GM12878 (cell line): ENCODE measurements around the gene RAB33A. TPM values are rescaled to one million over a fixed set of nuclear protein-coding genes. Genes with fewer than 3 reads are reported as not detected.

Experiments used
- ATAC-seq: fragments of 200-7000 bp; cut with Tn5 transposase; 3 replicates; pipeline ENCODE4 v1.9.1; 2020; ENCODE audit warnings: mild to moderate bottlenecking, moderate library complexity
- BruUV-seq: library from RNA; stranded (reverse); fragments of 400-500 nt; replicated peaks from 2 replicates; lab custom pipeline; 2021; lab: Mats Ljungman, UMichigan
- CTCF ChIA-PET: fragments of 300-600 bp; sonication (Branson Sonifier 250); formaldehyde crosslinking; extraction: SDS; loops from one replicate; lab custom pipeline; 2021; ENCODE audit warnings: inconsistent platforms; lab: Yijun Ruan, JAX
- POLR2A ChIA-PET: fragments of 350-600 bp; formaldehyde crosslinking; extraction: SDS; loops from one replicate; lab custom pipeline; 2021; ENCODE audit warnings: inconsistent platforms; lab: Charles Lee
- RAD21 ChIA-PET: fragments of 300-600 bp; sonication (Branson Sonifier 250); formaldehyde crosslinking; loops from one replicate; lab custom pipeline; 2023; ENCODE audit warnings: antibody characterized with exemption; ENCODE audit not compliant: unreplicated experiment; lab: Charles Lee
- SMC1A ChIA-PET: fragments of 300-600 bp; sonication (Branson Sonifier 250); formaldehyde crosslinking; loops from one replicate; lab custom pipeline; 2023; ENCODE audit not compliant: unreplicated experiment, uncharacterized antibody; lab: Charles Lee
- DNase-seq: peaks from one replicate; pipeline ENCODE4 v3.0.0-alpha.2; 2011; ENCODE audit warnings: low read depth, low spot score
- FAIRE-seq: peaks from 3 replicates; lab custom pipeline; 2011; peaks lifted over from hg19 to GRCh38; lab: Jason Lieb, UNC
- H2AFZ ChIP-seq: 2 replicates; pipeline ENCODE4 v1.6.0; 2011; ENCODE audit warnings: low read depth, low read length, control low read depth; ENCODE audit not compliant: control insufficient read depth
- H3K27ac ChIP-seq: 2 replicates; pipeline ENCODE4 v1.5.1; 2011; ENCODE audit warnings: control low read depth; ENCODE audit not compliant: control insufficient read depth, insufficient read depth
- H3K27me3 ChIP-seq, 2 experiments: replicated peaks in 1 of 2; 2 replicates each; pipeline versions ENCODE4 v1.6.0 to v1.6.1; 2011; ENCODE audit warnings: low read length in 1 of 2; ENCODE audit not compliant: control insufficient read depth in 2 of 2, insufficient read depth in 2 of 2
- H3K36me3 ChIP-seq, 2 experiments: 2 replicates each; pipeline ENCODE4 v1.5.1; 2011; ENCODE audit warnings: low read length in 1 of 2; ENCODE audit not compliant: control insufficient read depth in 2 of 2, insufficient read depth in 2 of 2
- H3K4me1 ChIP-seq: 2 replicates; pipeline ENCODE4 v1.6.1; 2011; ENCODE audit warnings: mild to moderate bottlenecking, low read length, moderate library complexity, mixed read lengths; ENCODE audit not compliant: control insufficient read depth, insufficient read depth
- H3K4me2 ChIP-seq: 2 replicates; pipeline ENCODE4 v1.6.0; 2011; ENCODE audit warnings: control low read depth; ENCODE audit not compliant: control insufficient read depth, insufficient read depth
- H3K4me3 ChIP-seq: fragments of 200-600 bp; sonication (generic); 2 replicates; pipeline ENCODE4 v1.5.1; 2016
- H3K79me2 ChIP-seq: 2 replicates; pipeline ENCODE4 v1.6.0; 2011; ENCODE audit warnings: low read length; ENCODE audit not compliant: control insufficient read depth, insufficient read depth
- H3K9ac ChIP-seq: 2 replicates; pipeline ENCODE4 v1.8.0; 2011; ENCODE audit warnings: low read length, control low read depth, mixed read lengths; ENCODE audit not compliant: control insufficient read depth, insufficient read depth
- H3K9me3 ChIP-seq: replicated peaks from 3 replicates; pipeline ENCODE4 v1.5.1; 2011; ENCODE audit warnings: mild to moderate bottlenecking, low read length; ENCODE audit not compliant: control insufficient read depth, insufficient read depth
- H4K20me1 ChIP-seq: 2 replicates; pipeline ENCODE4 v1.6.0; 2011; ENCODE audit not compliant: control insufficient read depth, insufficient read depth
- BACH1 ChIP-seq: fragments of 450-650 bp; IDR thresholded peaks from 2 replicates; pipeline ENCODE4 v1.6.1; 2017; ENCODE audit warnings: mild to moderate bottlenecking, borderline replicate concordance
- CBFB ChIP-seq: IDR thresholded peaks from 2 replicates; pipeline ENCODE4 v1.6.1; 2016; ENCODE audit warnings: antibody characterized with exemption, low read depth
- E2F4 ChIP-seq: IDR thresholded peaks from 2 replicates; pipeline ENCODE4 v1.6.1; 2012; ENCODE audit warnings: low read depth, low read length, improper control_type of control experiment
- MAX ChIP-seq: IDR thresholded peaks from 2 replicates; pipeline ENCODE4 v1.6.1; 2012; ENCODE audit warnings: low read depth, low read length, improper control_type of control experiment
- MYC ChIP-seq: IDR thresholded peaks from 2 replicates; pipeline ENCODE4 v1.6.1; 2011; ENCODE audit warnings: mild to moderate bottlenecking, low read length, moderate library complexity, inconsistent platforms; ENCODE audit not compliant: insufficient read depth, insufficient replicate concordance, insufficient read length, severe bottlenecking
- NR2C1 ChIP-seq: fragments of 450-650 bp; IDR thresholded peaks from 2 replicates; pipeline ENCODE4 v1.6.1; 2017; ENCODE audit warnings: antibody characterized with exemption, mild to moderate bottlenecking, moderate library complexity
- NR2F1 ChIP-seq: fragments of 450-650 bp; conservative IDR thresholded peaks from 2 replicates; pipeline ENCODE4 v1.6.1; 2017; ENCODE audit warnings: mild to moderate bottlenecking
- PML ChIP-seq: IDR thresholded peaks from 2 replicates; pipeline ENCODE4 v1.6.1; 2012; ENCODE audit warnings: low read length, inconsistent platforms
- POLR2AphosphoS5 ChIP-seq: IDR thresholded peaks from 2 replicates; pipeline ENCODE4 v1.6.1; 2011; ENCODE audit warnings: mild to moderate bottlenecking, low read length, inconsistent platforms
- SIN3A ChIP-seq: IDR thresholded peaks from 2 replicates; pipeline ENCODE4 v1.6.1; 2012; ENCODE audit warnings: low read depth, low read length, improper control_type of control experiment
- TAF1 ChIP-seq: IDR thresholded peaks from 2 replicates; pipeline ENCODE4 v1.6.1; 2011; ENCODE audit warnings: mild to moderate bottlenecking, low read depth, low read length, borderline replicate concordance
- WRNIP1 ChIP-seq: IDR thresholded peaks from 2 replicates; pipeline ENCODE4 v1.6.1; 2011; ENCODE audit warnings: low read depth, low read length, improper control_type of control experiment, borderline replicate concordance
- ZBTB40 ChIP-seq: fragments of 450-650 bp; IDR thresholded peaks from 2 replicates; pipeline ENCODE4 v1.6.1; 2016; ENCODE audit warnings: mild to moderate bottlenecking, moderate library complexity, borderline replicate concordance
- WGBS: methylation state at CpG from one replicate; pipeline ENCODE4 v1.1.6; 2016; ENCODE audit warnings: low lambda C conversion rate; ENCODE audit not compliant: insufficient replicate concordance, insufficient coverage; ENCODE audit errors: missing lambda C conversion rate; 5-methylcytosine and 5-hydroxymethylcytosine counted together
- in situ Hi-C: fragments of 300-500 bp; cut with MboI; formaldehyde crosslinking; loops from 9 replicates; pipeline ENCODE4 v1.14.3; 2018; ENCODE audit warnings: mixed read lengths
- intact Hi-C: fragments of 100-400 bp; cut with micrococcal nuclease; formaldehyde crosslinking; loops from one replicate; pipeline ENCODE4 v1.14.2; 2022; ENCODE audit not compliant: unreplicated experiment
- polyA plus RNA-seq, 11 experiments: library from polyadenylated mRNA; depleted of rRNA in 4 of 11; unstranded in 6 of 11; stranded (reverse) in 5 of 11; fragments of >200 nt; fragmentation: Nextera tagmentation in 4 of 11; fragmentation: Illumina TruSeq in 1 of 11; extraction: Ambion mirVana in 4 of 11; extraction: Trizol in 1 of 11; gene quantifications; 1 replicate in 1 of 11; 2 replicates in 10 of 11; pipeline versions ENCODE4 v1.2.1 to v1.2.3, GENCODE V29; 2011 to 2016; ENCODE audit warnings: inconsistent platforms in 2 of 11, missing spikeins in 2 of 11, low read depth in 1 of 11
- total RNA-seq, 4 experiments: library from RNA; depleted of rRNA in 3 of 4; stranded (reverse); fragments of >200 nt in 3 of 4; fragmentation: Illumina TruSeq in 1 of 4; extraction: Trizol in 1 of 4; gene quantifications; 2 replicates each; pipeline versions ENCODE4 v1.2.1 to v1.2.3, GENCODE V29; 2013 to 2021
- TF ChIP-seq, protein P1 (sequence below): IDR thresholded peaks from 2 replicates; pipeline ENCODE4 v1.6.1; 2011; ENCODE audit warnings: low read depth, low read length, improper control_type of control experiment, borderline replicate concordance
- TF ChIP-seq, protein P2 (sequence below): fragments of 450-650 bp; IDR thresholded peaks from 2 replicates; pipeline ENCODE4 v1.6.1; 2017; ENCODE audit warnings: borderline replicate concordance

The RAB33A gene
- total and polyA plus RNA-seq, 10 of the 15 experiments (the other 5 are each of a cell fraction or from before 2014, with no cell fraction given), result 6.3 to 67.3 (median 33.4) TPM

GRCh38 chrX:130165181-130165702 is 6.5 kb upstream of the RAB33A start:
- ChIA-PET SMC1A (interaction anchor here (0.8 to 1.9 kb wide), 5 partner anchors 8 to 27 kb away, joined by 3 to 11 read pairs (median 4); no protein-coding TSS in a partner anchor), POLR2A (interaction anchor here (0.6 to 2.8 kb wide), 3 partner anchors 9 to 81 kb away, joined by 4 to 10 read pairs (median 4); no protein-coding TSS in a partner anchor), RAD21 (interaction anchor here (0.8 to 1.2 kb wide), 6 partner anchors 11 to 84 kb away, joined by 3 to 6 read pairs (median 4); no protein-coding TSS in a partner anchor), CTCF (interaction anchor here (0.8 to 2.0 kb wide), 6 partner anchors 9 to 105 kb away, joined by 3 to 9 read pairs (median 4); no protein-coding TSS in a partner anchor)
- in situ Hi-C loops (no loop called here), intact Hi-C loops (no loop called here)
- Histone ChIP-seq H3K9me3 (no peaks in the 10 kb centered on the region), H3K4me3 (peak overlapping the region; percentile 62), H2AFZ (peak overlapping the region; percentile 20), H3K4me2 (peak overlapping the region; percentile 40), H3K9ac (peak overlapping the region; percentile 68), H3K27me3 (no peaks in the 10 kb centered on the region), H3K4me1 (no peaks in the 10 kb centered on the region), H3K27ac (peak overlapping the region; percentile 70), H4K20me1 (no peaks in the 10 kb centered on the region), H3K36me3 (no peaks in the 10 kb centered on the region), H3K79me2 (peaks cover 28% of the 10 kb centered on the region)
- ATAC-seq (no peak), FAIRE-seq (no peak), DNase-seq (no peak)
- WGBS, result 28% methylated on average over 32 of the region's 32 CpGs
- BruUV-seq, result TSS peak; percentile 85
- TF ChIP-seq ZBTB40 (no peak), NR2F1 (peak; percentile 58; the same call in 1 of the 2 replicates), SIN3A (0 out of 2 replicates have a peak, but pooled peaks have one; percentile 7), E2F4 (peak; percentile 59; the same call in 1 of the 2 replicates), TAF1 (no peak; the same call in 1 of the 2 replicates), MAX (peak; percentile 20; the same call in 1 of the 2 replicates), CBFB (no peak), PML (no peak), POLR2AphosphoS5 (no peak), BACH1 (0 out of 2 replicates have a peak, but pooled peaks have one; percentile 10), MYC (peak; percentile 5), WRNIP1 (no peak), NR2C1 (no peak)
- TF ChIP-seq, protein P1, sequence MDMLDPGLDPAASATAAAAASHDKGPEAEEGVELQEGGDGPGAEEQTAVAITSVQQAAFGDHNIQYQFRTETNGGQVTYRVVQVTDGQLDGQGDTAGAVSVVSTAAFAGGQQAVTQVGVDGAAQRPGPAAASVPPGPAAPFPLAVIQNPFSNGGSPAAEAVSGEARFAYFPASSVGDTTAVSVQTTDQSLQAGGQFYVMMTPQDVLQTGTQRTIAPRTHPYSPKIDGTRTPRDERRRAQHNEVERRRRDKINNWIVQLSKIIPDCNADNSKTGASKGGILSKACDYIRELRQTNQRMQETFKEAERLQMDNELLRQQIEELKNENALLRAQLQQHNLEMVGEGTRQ, result no peak
- TF ChIP-seq, protein P2, sequence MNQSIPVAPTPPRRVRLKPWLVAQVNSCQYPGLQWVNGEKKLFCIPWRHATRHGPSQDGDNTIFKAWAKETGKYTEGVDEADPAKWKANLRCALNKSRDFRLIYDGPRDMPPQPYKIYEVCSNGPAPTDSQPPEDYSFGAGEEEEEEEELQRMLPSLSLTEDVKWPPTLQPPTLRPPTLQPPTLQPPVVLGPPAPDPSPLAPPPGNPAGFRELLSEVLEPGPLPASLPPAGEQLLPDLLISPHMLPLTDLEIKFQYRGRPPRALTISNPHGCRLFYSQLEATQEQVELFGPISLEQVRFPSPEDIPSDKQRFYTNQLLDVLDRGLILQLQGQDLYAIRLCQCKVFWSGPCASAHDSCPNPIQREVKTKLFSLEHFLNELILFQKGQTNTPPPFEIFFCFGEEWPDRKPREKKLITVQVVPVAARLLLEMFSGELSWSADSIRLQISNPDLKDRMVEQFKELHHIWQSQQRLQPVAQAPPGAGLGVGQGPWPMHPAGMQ, result no peak
